GM12891 (cell line): Measurements from ENCODE around the gene SLC45A1.
A peak's percentile ranks its signal among the peaks of the same experiment; 100 is the strongest.

Source experiments
- DNase-seq: peaks from one replicate; pipeline ENCODE4 v3.0.0; 2011; ENCODE audit warnings: low spot score; ENCODE audit not compliant: insufficient read length
- FAIRE-seq: peaks from 2 replicates; lab custom pipeline; 2011; peaks lifted over from hg19 to GRCh38; lab: Jason Lieb, UNC
- PAX5 ChIP-seq: IDR thresholded peaks from 2 replicates; pipeline ENCODE4 v1.6.1; 2011; ENCODE audit warnings: low read length, moderate library complexity, mild to moderate bottlenecking; ENCODE audit not compliant: insufficient read depth, severe bottlenecking
- POLR2A ChIP-seq: IDR thresholded peaks from 2 replicates; pipeline ENCODE4 v1.6.1; 2011; ENCODE audit warnings: low read depth, low read length, control low read depth
- POLR2AphosphoS5 ChIP-seq: IDR thresholded peaks from 2 replicates; pipeline ENCODE4 v1.6.1; 2011; ENCODE audit warnings: low read depth, low read length, control low read depth
- POU2F2 ChIP-seq: IDR thresholded peaks from 2 replicates; pipeline ENCODE4 v1.6.1; 2011; ENCODE audit warnings: low read depth, mild to moderate bottlenecking, control low read depth, low read length, moderate library complexity
- SPI1 ChIP-seq: IDR thresholded peaks from 2 replicates; pipeline ENCODE4 v1.6.1; 2011; ENCODE audit warnings: low read depth, low read length, control low read depth
- TAF1 ChIP-seq: IDR thresholded peaks from 2 replicates; pipeline ENCODE4 v1.6.1; 2011; ENCODE audit warnings: low read depth, low read length, control low read depth

SLC45A1 gene

GRCh38 chr1:8384088-8384487, 66.2 kb downstream of the SLC45A1 start:
- FAIRE-seq, result no peak
- TF ChIP-seq POU2F2 (no peak), POLR2AphosphoS5 (no peak), TAF1 (no peak), POLR2A (no peak), PAX5 (no peak), SPI1 (no peak)
- DNase-seq, result no peak

GRCh38 chr1:8384577-8384976, 66.7 kb downstream of the SLC45A1 start:
- FAIRE-seq (peak; percentile 38), DNase-seq (no peak)
- no peak for TF ChIP-seq TAF1
- TF ChIP-seq PAX5, result no peak
- no peak for TF ChIP-seq POLR2A
- TF ChIP-seq POLR2AphosphoS5, result no peak
- no peak for TF ChIP-seq POU2F2
- TF ChIP-seq SPI1, result no peak

- TF ChIP-seq POU2F2 (no peak), TAF1 (no peak), POLR2A (no peak), PAX5 (no peak), SPI1 (no peak), POLR2AphosphoS5 (no peak)
- DNase-seq, result no peak
- FAIRE-seq, result no peak
Measured at GRCh38 chr1:8386247-8386646, 68.3 kb downstream of the SLC45A1 start.

GRCh38 chr1:8388732-8389562, 71.0 kb downstream of the SLC45A1 start:
- TF ChIP-seq POLR2A (no peak), POU2F2 (no peak), TAF1 (no peak), SPI1 (no peak), PAX5 (no peak), POLR2AphosphoS5 (no peak)
- DNase-seq, result no peak
- no peak for FAIRE-seq

- peak; percentile 35 for FAIRE-seq
- TF ChIP-seq PAX5 (no peak), TAF1 (no peak), POLR2AphosphoS5 (no peak), SPI1 (no peak), POU2F2 (no peak), POLR2A (no peak)
- no peak for DNase-seq
Measured at GRCh38 chr1:8389958-8390535, 72.1 kb downstream of the SLC45A1 start.

- TF ChIP-seq POLR2A (no peak), POLR2AphosphoS5 (no peak), SPI1 (no peak), POU2F2 (no peak)
- DNase-seq (no peak), FAIRE-seq (no peak)
Measured at GRCh38 chr1:8390707-8391106, 72.8 kb downstream of the SLC45A1 start.

GRCh38 chr1:8392522-8392921, 74.6 kb downstream of the SLC45A1 start:
- DNase-seq (no peak), FAIRE-seq (no peak)
- TF ChIP-seq TAF1 (no peak), SPI1 (no peak), POU2F2 (no peak), POLR2A (no peak), PAX5 (no peak)
